HG02678 (cell line): ENCODE results near the gene CENPP.
"Not testable (repeated sequence)": the region's sequence is repeated elsewhere in the genome, so short reads cannot be mapped to it uniquely, and the experiment has no call there.

Experiments
- ATAC-seq: cut with Tn5 transposase; IDR thresholded peaks from one replicate; pipeline ENCODE4 v1.9.1; 2021; ENCODE audit warnings: mild to moderate bottlenecking, moderate library complexity; ENCODE audit not compliant: unreplicated experiment

CENPP gene

GRCh38 chr9:92528522-92528849, 202.7 kb downstream of the CENPP start:
- ATAC-seq = no peak

DNA sequence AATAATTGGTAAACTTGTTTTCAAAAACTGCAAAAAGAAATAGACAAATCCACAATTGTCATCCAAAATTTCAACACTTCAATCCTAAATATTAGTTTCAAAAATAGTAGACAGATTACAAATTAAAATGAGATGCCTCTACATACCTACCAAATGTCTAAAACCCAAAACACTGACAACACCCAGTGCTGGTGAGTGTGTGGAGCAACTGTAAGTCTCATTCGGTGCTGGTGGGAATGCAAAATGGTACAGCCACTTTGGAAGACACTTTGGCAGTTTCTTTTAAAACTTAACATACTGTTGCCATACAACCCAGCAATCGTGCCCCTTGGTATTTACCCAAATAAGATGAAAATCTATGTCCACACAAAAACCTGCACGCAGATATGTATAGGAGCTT, 203.4 kb downstream of the CENPP start:
- ATAC-seq = no peak

DNA sequence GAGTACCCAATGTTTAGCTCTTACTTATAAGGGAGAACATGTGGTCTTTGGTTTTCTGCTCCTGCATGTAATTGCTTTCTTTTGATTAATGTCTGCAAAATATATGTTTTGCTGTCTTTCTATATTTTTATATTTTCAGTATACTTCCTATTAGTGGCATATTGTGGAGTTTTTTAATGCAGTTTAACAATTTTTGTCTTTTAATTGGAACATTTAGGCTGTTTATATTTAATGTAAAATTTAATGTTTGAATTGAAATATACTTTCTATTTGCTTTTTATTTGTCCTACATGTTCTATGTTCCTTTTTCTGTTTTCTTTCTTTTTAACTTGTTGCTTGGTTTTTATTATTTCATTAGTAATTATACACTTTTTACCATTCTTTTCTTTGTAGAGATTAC, 205.1 kb downstream of the CENPP start:
- ATAC-seq = no peak

DNA sequence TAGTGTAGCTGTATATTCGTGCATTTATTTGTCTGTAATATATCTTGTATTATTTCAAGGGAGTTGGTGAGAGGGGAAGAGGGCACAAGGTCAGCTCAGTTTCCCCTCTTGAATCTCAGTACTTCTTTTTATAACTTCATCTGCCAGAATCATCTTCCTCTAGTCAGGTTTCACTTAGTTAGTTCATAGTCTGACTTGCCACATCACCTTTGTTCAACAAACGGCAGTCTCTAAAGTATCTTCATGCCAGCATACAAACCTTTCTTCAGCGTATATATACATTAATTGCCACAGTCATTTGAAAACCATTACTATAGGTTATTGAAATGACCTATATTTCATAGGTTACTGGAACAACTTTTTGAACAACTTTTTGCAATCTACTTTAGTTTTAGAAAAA, 208.5 kb downstream of the CENPP start:
- no peak for ATAC-seq

GRCh38 chr9:92534674-92535073, 208.9 kb downstream of the CENPP start:
- ATAC-seq = peak; percentile 62

DNA sequence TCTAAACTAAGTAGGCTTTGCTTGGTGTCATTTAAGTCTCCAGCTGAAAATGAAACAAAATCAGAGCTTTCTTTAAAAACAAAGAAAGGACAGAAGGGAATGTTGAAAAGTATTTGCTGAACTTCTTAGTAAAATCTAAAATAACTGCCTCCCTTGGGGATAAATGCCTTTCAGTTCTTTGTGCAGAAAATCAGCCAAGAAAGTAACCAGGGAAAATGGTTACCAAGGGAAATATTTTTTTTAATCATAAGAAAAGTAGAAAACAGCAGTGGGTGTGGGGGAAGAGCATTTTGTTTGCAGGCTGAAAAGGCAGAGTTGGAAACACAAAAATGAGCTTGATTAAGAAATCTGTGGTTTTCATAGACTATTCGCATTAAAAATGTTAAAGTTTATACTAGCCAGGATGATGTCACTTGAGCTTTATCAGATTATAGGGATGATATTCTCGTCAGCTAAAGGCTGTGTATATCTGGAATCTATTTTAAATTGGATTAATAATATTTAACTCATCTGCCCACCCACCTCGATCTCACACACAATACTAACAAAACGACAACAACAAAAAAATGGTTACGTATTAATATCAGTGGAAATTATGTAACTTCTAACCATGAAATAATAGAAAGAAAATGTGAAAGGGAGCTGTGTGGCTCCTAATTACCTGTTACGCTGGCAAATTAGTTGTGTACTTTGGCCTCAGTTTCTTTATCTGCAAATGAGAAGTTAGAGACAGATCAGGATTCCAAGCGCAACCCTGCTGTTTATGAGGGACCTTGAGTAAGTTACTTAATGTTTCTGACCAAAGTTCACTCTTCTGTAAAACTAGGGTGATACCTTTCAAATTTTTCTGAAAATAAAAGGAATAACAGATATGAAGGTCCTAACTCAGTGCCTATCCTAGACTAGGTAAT, 210.4 kb downstream of the CENPP start, which contains the start of gene ECM2:
ECM2 (minus strand) TSS at position 51 of the 911 bp plus-strand sequence. CDS start 13,124 bp downstream, outside the sequence.
- no peak for ATAC-seq

DNA sequence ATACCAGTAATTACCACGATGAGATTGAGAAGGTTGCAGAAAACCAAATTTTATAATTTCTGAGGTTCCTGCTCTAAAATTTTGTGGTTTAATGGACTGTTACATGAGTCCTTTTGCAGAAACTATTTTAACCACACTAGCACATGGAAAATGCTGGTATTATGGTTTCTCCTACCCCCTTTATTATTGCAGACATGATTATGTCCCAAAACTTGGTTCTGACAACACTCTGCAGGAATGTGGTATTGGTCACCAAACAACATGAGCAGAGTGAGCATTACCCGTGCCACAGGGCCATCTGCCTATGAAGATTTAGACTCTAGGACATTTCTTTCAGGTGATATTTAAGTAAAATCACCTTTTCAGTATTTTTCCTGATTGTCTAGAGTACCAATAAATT, 212.8 kb downstream of the CENPP start:
- ATAC-seq = no peak

DNA sequence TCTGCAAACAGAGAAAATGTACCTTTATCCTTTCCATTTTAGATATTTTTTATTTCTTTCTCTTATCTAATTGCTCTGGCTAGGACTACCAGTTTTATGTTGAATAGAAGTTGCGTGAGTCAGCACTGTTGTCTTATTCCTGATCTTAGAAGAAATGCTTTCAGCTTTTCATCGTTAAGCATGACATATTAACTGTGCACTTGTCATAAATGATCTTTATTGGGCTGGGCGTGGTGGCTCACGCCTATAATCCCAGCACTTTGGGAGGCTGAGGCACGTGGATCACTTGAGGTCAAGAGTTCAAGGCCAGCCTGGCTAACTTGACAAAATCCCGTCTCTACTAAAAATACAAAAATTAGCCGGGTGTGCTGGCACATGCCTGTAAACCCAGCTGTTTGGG, 218.2 kb downstream of the CENPP start:
- ATAC-seq = no peak

DNA sequence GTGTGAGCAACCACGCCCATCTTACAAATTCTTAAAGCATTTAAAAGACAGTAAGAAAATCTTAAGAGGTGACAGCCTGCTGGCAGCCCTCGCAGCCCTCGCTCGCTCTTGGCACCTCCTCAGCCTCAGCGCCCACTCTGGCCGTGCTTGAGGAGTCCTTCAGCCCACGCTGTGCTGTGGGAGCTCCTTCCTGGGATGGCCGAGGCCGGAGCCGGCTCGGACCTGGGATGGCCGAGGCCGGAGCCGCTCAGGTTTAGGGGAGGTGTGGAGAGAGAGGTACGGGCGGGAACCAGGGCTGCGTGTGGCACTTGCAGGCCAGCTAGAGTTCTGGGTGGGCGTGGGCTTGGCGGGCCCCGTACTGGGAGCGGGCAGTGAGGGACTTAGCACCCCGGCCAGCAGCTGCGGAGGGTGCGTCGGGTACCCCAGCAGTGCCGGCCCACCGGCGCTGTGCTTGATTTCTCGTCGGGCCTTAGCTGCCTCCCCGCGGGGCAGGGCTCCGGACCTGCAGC, 219.3 kb downstream of the CENPP start:
- no peak for ATAC-seq

DNA sequence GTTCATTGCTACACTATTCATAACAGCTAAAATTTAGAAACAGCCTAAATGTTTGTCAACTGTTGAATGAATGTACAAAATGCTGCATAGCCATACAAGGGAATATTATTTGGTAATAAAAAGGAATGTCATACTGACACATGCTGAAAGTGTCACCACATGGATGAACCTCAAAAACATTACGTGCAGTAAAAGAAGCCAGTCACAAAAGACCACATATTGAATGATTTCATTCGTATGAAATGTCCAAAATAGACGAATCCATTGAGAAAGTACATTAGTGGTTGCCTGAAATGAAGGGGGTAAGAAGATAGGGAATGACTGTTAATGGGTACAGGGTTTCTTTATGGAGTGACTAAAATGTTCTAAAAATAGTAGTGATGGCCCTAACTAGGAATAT, 221.6 kb downstream of the CENPP start:
- no peak for ATAC-seq

GRCh38 chr9:92550765-92551164, 225.0 kb downstream of the CENPP start:
- ATAC-seq = no peak

GRCh38 chr9:92558612-92559374, 233.0 kb downstream of the CENPP start:
- ATAC-seq = no peak

DNA sequence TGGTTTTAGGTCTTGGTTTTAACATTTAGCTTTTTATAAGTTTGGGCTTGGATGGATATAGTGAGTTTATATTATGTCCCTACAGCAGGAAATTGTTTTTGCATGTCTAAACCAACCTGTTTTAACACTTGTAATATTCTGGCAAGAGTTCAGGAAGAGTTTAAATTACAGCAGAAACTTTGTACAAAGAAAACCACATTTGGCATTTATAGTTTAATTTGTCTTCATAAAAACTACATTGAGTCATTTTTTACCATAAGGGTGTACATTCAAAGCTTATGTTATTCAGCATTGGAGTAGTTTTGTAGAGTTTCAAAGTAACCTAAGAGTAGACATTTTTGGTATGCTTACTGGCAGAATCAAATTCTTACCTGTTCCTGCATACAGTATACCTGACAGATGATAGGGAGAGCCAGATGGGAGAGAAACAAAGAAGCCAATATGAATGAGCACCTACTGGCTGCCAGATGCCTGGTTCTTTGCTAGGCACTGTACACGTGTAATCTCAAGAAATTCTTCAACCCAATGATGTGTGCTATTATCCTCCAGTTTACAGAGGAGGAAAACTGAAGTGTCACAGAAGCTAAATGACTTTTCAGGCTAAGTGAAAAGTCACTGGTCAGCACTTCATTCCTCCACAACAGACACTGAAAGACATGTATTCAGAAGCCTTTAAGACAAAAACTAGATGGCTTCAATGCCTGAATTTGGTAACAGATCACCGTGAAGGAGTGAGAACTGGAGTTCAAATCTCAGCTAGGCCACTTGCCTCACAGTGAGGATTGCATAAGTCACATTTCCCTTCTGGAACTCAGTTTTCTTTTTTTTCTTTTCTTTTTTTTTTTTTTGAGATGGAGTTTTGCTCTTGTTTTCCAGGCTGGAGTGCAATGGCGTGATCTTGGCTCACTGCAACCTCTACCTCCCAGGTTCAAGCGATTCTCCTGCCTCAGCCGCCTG, 235.9 kb downstream of the CENPP start:
- no peak for ATAC-seq

DNA sequence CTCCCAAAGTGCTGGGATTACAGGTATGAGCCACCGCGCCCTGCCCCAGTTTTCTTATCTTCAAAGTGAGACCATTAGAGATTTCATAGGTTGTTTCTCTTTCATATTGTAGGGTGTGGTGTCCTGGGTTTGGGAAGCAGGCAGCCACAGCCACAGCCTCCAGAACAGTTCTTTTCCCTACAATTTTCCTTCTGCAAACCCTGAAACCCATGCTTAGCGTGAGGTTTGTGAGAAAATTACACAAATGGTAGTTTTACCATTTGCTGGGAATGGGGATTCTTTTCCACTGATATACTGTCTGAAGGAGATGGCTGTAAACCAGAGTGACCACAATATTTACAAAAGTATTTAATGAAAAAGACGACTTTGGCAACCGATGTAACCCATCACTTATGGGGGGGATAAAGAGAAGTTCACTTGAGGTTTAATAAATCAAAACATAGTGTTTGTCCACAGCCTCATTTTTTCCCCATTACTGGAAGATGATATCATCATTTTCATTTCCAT, 236.8 kb downstream of the CENPP start:
- ATAC-seq = no peak

GRCh38 chr9:92563116-92564100, 237.7 kb downstream of the CENPP start:
- ATAC-seq = no peak

GRCh38 chr9:92564504-92564903, 238.8 kb downstream of the CENPP start:
- ATAC-seq = no peak

- no peak for ATAC-seq
Observed at GRCh38 chr9:92564982-92565381, 239.2 kb downstream of the CENPP start.

DNA sequence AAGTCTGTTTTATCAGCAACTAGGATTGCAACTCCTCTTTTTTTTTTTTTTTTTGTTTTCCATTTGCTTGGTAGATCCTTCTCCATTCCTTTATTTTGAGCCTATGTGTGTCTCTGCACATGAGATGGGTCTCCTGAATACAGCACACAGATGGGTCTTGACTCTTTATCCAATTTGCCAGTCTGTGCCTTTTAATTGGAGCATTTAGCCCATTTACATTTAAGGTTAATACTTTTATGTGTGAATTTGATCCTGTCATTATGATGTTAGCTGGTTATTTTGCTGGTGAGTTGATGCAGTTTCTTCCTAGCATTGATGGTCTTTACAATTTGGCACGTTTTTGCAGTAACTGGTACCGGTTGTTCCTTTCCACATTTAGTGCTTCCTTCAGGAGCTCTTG, 246.1 kb downstream of the CENPP start:
- ATAC-seq = not testable (repeated sequence)

DNA sequence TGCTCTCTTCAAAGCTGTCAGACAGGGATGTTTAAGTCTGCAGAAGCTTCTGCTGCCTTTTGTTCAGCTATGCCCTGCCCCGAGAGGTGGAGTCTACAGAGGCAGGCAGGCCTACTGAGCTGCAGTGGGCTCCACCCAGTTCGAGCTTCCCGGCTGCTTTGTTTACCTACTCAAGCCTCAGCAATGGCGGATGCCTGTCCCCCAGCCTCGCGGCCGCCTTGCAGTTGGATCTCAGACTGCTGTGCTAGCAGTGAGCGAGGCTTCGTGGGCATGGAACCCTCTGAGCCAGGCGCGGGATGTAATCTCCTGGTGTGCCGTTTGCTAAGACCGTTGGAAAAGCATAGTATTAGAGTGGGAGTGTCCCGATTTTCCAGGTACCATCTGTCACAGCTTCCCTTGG, 247.9 kb downstream of the CENPP start:
- not testable (repeated sequence) for ATAC-seq
